ENCODE measurements around the gene PNLDC1. TPM values are rescaled to one million over a fixed set of nuclear protein-coding genes. Genes with fewer than 3 reads are reported as not detected.

PNLDC1 gene
- total and polyA plus RNA-seq, 2 of the 4 experiments (the other 2 are of a cell fraction), result not detected

- intact Hi-C loops (cut with micrococcal nuclease), result no loop called here
- no peak overlapping the region for H2BK5ac ChIP-seq (ENCODE audit: low read depth, low read length, poor library complexity, severe bottlenecking)
- peaks cover 2% of the 10 kb centered on the region; the same call in 1 of the 2 replicates for H3K9me3 ChIP-seq (ENCODE audit: control insufficient read depth, insufficient read depth, low read length)
- no peak overlapping the region for H4K91ac ChIP-seq (ENCODE audit: insufficient read depth, low read depth, low read length)
- no peak overlapping the region for H3K56ac ChIP-seq (ENCODE audit: extremely low read depth, insufficient read depth, low read length)
- CTCF ChIA-PET, result no interaction called here
- in situ Hi-C loops (cut with MboI; ENCODE audit: low sequenced_read_pairs), result loop anchor here (25.0 kb wide), 1 partner anchor 637 kb away; no protein-coding TSS in a partner anchor
- DNase-seq, result no peak
- H3K18ac ChIP-seq (ENCODE audit: low read depth, low read length), result no peak overlapping the region
- peaks cover 5% of the 10 kb centered on the region; the same call in 1 of the 2 replicates for H3K4me1 ChIP-seq (ENCODE audit: control insufficient read depth, insufficient read depth, low read length)
- H3K36me3 ChIP-seq (ENCODE audit: control insufficient read depth, insufficient read depth, low read length), result no peaks in the 10 kb centered on the region
- ATAC-seq (ENCODE audit: low read depth), result no peak
- H4K5ac ChIP-seq (ENCODE audit: low read depth, low read length), result no peak overlapping the region
- no peak overlapping the region for H3K27ac ChIP-seq (ENCODE audit: insufficient read depth, low read length)
- no peak overlapping the region for H3K4ac ChIP-seq (ENCODE audit: low read depth, low read length)
- WGBS, 2 experiments (ENCODE audit: extremely low coverage in 2 of 2, insufficient read length in 1 of 2), result no CpG with 5 or more reads among the region's 3 CpGs
- no peaks in the 10 kb centered on the region for H3K79me1 ChIP-seq (ENCODE audit: low read depth in 1 of 2, low read length in 2 of 2)
- no peak overlapping the region for H2AK5ac ChIP-seq (ENCODE audit: low read depth, low read length)
- H2BK20ac ChIP-seq (ENCODE audit: low read depth, low read length), result no peak overlapping the region
- no peaks in the 10 kb centered on the region; the same call in 1 of the 2 replicates for H3K9me1 ChIP-seq (ENCODE audit: insufficient read depth, low read length)
- no peak for TF ChIP-seq ELK1 (IDR thresholded peaks at IDR 0.05; ENCODE audit: borderline replicate concordance, low read depth, low read length)
- TF ChIP-seq SMC3 (IDR thresholded peaks at IDR 0.05; ENCODE audit: low read depth, low read length), result no peak
- TF ChIP-seq CTCF (conservative IDR thresholded peaks at IDR 0.05; ENCODE audit: low read depth, low read length), result no peak
- TF ChIP-seq MAFK (IDR thresholded peaks at IDR 0.05; ENCODE audit: low read depth, low read length), result no peak
- no peak for TF ChIP-seq CEBPB (IDR thresholded peaks at IDR 0.05; ENCODE audit: low read depth, low read length)
- no peak for TF ChIP-seq MXI1 (IDR thresholded peaks at IDR 0.05; ENCODE audit: borderline replicate concordance, low read depth, low read length)
- BruUV-seq (replicated peaks), result no TSS peak
- H3K14ac ChIP-seq (replicated peaks; ENCODE audit: low read depth, low read length), result no peak overlapping the region
- no peak overlapping the region for H3K23ac ChIP-seq (ENCODE audit: low read depth, low read length)
- H4K8ac ChIP-seq (ENCODE audit: low read depth in 2 of 2, low read length in 2 of 2), result no peak overlapping the region
- peaks cover 9% of the 10 kb centered on the region; the same call in 1 of the 2 replicates for H3K27me3 ChIP-seq (ENCODE audit: control insufficient read depth, insufficient read depth, low read length)
- H3K4me3 ChIP-seq (ENCODE audit: insufficient read depth, low read depth, low read length), result no peak overlapping the region
- H2AK9ac ChIP-seq (replicated peaks; ENCODE audit: low read depth, low read length, poor library complexity), result no peak overlapping the region
- no peak overlapping the region for H2BK120ac ChIP-seq (ENCODE audit: low read depth, low read length)
- H2BK15ac ChIP-seq (ENCODE audit: low read depth, low read length), result no peak overlapping the region
- no peak overlapping the region for H2AFZ ChIP-seq (replicated peaks; ENCODE audit: low read length, poor library complexity)
- POLR2A ChIA-PET (ENCODE audit: unreplicated experiment), result no interaction called here
- no peak overlapping the region for H3K9ac ChIP-seq (ENCODE audit: low read depth, low read length)
- dilution Hi-C loops (cut with HindIII; ENCODE audit: low sequenced_read_pairs, unreplicated experiment), result no loop called here
- no peak overlapping the region for H3K4me2 ChIP-seq (ENCODE audit: low read depth, low read length)
- H4K20me1 ChIP-seq (ENCODE audit: insufficient read depth, low read length), result no peaks in the 10 kb centered on the region
Measured at GRCh38 chr6:159823953-159824352, 23.9 kb downstream of the PNLDC1 start.
